Left colon (tissue), 2 donors: ENCODE results near the gene SLC52A3. TPM values are rescaled to one million over a fixed set of nuclear protein-coding genes. Genes with fewer than 3 reads are reported as not detected.
A peak's percentile ranks its signal among the peaks of the same experiment; 100 is the strongest.

Experiments
- ATAC-seq: fragments of 200-7000 bp; cut with Tn5 transposase; one replicate; pipeline ENCODE4 v1.9.1; 2020; ENCODE audit warnings: mild to moderate bottlenecking, moderate library complexity
- DNase-seq, 2 donors: peaks; one replicate each; pipeline ENCODE4 v3.0.0-alpha.2; 2020
- intact Hi-C, 2 donors: fragments of 100-400 bp; cut with DNase I in 1 of 2; cut with micrococcal nuclease in 1 of 2; formaldehyde crosslinking; loops; one replicate each; pipeline versions ENCODE4 v1.11.2 to v1.14.0; 2022; cut with DNase I, micrococcal nuclease
- total RNA-seq, 2 donors: library from RNA; stranded (reverse); fragmentation: NEBNext Ultra II Directional; extraction: Animal tissue kit (Norgen Biotek cat#: 25700); gene quantifications; one replicate each; pipeline ENCODE4 v1.2.1, GENCODE V29; 2021
- donor health status: DM: no; HTN: no; CAD: no.
- donor health status: DM: yes; HTN: yes; CAD: no.

SLC52A3 gene
- total RNA-seq, 2 donors from 2014 or later, result 22.1 to 22.8 TPM

DNA sequence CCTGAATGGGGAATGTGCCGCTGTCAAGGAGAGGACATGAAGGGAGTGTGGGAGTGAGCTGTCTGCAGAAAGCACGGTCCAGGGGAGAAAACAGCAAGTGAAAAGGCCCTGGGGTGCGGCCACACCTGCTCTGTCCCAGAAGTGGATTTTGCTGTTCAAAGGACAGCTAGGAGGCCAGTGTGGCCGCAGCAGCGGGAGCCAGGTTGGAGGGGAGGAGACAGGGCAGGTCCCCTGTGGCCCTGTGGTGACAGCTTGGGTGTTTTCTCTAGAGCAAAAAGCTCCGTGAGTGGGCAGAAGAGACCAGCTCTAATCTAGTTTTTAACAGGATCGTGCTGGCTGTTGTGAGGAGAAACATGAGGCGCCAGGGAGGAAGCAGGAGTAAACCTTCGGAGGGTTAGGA is 4.5 kb upstream of the SLC52A3 start:
- no peak for ATAC-seq
- intact Hi-C loops, result no loop called here
- DNase-seq, result no peak

DNA sequence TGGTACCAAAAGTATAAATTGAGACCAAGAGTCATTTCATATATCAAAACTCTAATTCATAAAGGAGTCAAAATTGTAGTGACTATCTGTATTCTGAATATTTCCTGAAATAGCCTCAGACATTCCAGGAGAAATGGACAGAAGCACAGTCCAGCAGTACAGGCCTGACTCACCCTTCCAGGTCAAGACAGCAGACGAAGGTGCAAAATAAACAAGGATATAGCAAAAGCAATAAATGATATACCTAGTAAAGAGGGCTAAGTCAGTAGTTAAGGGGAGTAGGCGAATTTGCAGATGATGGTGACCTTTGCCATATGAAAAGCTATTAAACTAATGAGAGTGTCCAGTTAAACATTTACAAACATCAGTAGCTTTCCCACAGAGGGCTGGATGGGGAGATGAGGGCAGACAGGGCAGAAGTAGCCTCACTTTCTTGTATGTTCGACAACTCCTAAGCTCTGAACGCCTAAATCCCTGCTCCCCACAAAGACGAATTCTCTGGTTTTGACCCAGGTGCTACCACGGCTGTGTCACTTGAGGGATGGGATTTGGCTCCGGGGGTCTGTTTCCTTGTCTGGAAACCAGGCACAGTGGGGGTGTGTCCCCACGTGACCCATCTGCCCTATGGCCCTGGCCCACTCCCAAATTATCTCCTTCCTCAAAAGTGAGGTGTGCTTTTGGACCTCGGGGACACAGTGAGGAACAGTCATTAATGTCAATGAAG is 3.6 kb upstream of the SLC52A3 start:
- ATAC-seq, result peak; percentile 21
- intact Hi-C loops, result no loop called here
- peak in 1 of 2 donors; percentile 49 for DNase-seq

GRCh38 chr20:770691-771090 is 2.4 kb upstream of the SLC52A3 start:
- no peak for ATAC-seq
- intact Hi-C loops, result no loop called here
- DNase-seq, result no peak

GRCh38 chr20:766906-767305 is 1.4 kb downstream of the SLC52A3 start:
- intact Hi-C loops, result no loop called here
- DNase-seq (no peak), ATAC-seq (no peak)

GRCh38 chr20:764255-764654 is 4.0 kb downstream of the SLC52A3 start:
- no peak for ATAC-seq
- DNase-seq, result no peak
- intact Hi-C loops, result no loop called here

DNA sequence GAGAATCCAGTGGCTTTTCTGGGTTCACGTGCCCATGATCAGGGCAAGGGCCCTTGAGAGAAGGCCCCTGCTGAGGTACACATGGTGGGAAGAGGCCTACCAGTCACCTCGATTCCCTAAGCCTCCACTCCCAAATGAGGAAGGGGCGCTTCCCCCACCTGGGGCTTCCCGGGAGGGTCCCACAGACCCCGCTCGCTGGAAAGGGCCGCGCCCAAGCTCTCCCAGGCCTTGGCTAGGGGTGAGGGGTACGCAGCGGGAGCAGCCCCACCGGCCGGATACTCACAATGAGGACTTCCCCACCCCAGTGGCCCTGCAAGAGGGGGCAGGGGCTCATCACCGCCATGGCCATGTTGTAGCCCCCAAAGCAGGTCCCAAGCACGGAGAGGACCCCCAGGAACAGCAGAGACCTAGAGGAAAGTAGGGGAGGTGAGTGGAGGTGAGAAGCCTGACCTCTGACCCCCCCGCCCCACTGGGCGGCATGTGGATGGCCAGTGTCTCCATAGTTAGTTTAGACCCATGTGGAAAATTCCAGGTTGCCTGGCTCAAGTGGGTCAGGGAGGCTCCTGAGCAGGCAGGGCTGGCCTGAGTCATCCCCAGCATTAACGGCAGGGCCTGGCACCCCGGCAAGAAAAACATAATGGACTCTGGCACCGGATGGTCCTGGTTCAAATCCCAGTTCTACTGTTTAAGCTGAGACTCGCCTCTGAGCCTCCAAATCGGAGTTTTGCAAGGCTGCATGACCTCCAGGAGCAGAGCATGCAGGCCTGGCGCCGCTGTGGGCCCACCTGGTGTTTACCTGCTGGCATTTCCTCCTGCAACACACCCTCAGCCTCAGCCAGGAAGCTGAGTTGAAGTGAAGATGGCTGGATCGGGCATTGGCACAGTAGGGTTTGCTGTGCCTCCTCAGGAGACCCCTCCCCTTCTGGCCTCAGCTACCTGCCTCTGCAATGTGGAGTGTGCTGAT is 6.6 kb downstream of the SLC52A3 start:
- intact Hi-C loops, result no loop called here
- ATAC-seq, result no peak

DNA sequence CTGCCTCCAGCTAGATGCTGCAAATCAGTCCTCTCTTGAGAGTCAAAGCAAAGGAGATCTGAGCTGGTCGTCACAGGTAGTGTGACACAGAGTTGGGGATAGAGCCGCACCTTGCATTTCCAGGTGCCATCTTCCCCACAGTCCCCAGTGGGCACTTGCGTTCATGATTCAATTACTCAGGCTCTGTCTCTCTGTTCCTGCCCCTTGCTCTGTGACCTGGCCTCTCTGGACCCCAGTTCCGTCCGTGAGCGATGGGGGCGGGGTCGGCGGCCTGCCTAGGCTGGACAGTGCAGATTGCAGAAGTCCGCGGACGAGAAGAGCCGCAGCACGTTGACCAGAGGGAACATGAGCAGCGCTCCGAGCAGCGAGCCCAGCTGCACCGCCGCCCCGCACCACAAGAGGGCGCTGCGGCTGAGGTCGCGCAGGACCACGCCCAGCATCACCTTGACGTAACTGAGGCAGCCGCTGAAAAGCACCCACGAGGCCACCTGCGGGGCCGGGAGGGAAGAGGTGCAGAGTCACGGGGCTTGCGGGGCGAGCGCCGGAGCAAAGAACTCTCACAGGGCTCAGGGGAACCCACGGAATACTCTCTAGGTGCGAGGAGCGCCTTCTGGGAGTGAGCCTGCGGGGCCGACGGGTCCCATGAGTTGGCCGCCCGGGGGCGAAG is 7.4 kb downstream of the SLC52A3 start:
- DNase-seq (no peak), ATAC-seq (peak; percentile 18)
- intact Hi-C loops, result no loop called here

More for the DNA sequence above, 6.6 kb downstream of the SLC52A3 start:
- DNase-seq, result no peak

DNA sequence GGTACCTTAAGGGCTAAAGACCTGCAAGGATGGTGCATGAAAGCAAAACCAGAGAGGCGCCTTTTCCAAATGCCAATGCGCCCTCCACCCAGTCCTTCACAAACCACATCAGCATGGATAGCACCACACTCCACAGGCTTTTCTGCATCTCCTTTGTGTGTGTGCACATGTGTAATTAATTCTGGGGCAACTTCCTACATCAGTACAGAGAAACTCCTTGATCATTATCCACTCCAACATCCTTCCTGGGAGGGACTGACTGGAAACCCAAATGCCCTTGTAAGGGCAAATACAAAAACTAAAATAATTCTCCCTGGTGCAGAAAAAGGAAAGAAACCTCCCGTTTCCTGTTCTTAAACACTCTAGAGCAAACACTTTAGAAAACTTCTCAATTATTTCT is 10.8 kb downstream of the SLC52A3 start:
- DNase-seq, result no peak
- intact Hi-C loops, result no loop called here
- no peak for ATAC-seq

DNA sequence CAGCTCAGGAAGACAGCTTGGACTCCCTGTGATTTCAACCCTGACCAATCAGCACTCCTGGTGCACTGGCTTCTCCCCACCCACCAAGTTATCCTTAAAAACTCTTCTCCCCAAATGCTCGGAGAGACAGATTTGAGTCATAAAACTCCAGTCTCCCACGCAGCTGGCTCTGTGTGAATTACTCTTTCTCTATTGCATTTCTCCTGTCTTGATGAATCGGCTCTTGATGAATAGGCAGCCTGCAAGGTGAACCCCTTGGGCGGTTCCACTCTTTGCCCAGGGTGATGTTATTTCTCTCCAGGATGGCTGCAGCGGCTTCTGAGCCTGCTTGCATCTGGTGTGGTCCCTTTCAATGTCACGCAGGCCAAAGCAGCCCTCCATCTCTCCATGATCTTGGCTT is 12.4 kb downstream of the SLC52A3 start:
- DNase-seq, result no peak
- intact Hi-C loops, result no loop called here
- no peak for ATAC-seq

DNA sequence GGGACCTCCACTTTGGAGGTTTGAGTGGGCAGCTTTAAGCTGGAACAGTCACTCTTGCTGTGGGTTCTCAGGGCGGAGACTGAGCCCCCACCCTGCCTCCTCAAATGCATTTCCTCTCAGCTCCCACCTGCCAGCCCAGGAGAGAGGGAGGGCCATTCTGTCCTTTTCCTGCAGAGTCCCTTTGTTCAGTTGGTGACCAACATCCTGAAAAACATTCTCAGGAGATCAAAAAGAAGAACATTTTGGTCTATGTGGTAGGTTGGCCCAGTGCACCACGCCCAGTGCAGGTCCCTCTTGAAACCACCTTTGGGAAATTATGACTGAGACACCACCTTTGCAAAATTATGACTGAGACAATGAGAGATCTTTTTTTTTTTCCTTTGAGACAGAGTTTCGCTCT is 13.4 kb downstream of the SLC52A3 start:
- intact Hi-C loops, result no loop called here
- no peak for ATAC-seq
- no peak for DNase-seq

GRCh38 chr20:753897-754635 is 14.2 kb downstream of the SLC52A3 start:
- intact Hi-C loops, result no loop called here
- ATAC-seq (no peak), DNase-seq (no peak)

- ATAC-seq (no peak), DNase-seq (no peak)
- intact Hi-C loops, result no loop called here
Measured at GRCh38 chr20:753136-753535, 15.2 kb downstream of the SLC52A3 start.

DNA sequence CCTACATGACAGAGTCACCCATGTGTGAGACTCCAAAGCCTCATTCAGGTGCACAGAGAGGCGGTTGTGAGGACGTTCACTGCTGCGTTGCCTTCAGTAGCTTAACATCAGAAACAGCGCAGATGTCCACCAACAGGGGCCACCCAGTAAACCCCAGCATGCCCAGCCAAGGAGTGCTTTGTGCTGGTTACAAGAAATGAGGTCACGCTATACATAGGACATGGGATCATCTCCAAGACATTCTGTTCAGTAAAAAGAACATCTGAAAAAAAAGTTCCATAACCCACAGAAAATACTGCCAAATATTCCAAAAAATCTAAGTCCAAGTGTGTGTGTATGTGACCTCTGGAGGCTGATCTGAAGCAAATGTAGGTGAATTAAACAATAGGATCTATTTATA is 16.0 kb downstream of the SLC52A3 start:
- intact Hi-C loops, result no loop called here
- ATAC-seq (no peak), DNase-seq (no peak)

GRCh38 chr20:751761-752160 is 16.5 kb downstream of the SLC52A3 start:
- DNase-seq, result no peak
- intact Hi-C loops, result no loop called here
- ATAC-seq, result no peak

GRCh38 chr20:750801-751200 is 17.5 kb downstream of the SLC52A3 start:
- DNase-seq (no peak), ATAC-seq (peak; percentile 88)
- intact Hi-C loops, result no loop called here

GRCh38 chr20:745683-746301 is 22.5 kb downstream of the SLC52A3 start:
- intact Hi-C loops, result no loop called here
- DNase-seq (no peak), ATAC-seq (no peak)

DNA sequence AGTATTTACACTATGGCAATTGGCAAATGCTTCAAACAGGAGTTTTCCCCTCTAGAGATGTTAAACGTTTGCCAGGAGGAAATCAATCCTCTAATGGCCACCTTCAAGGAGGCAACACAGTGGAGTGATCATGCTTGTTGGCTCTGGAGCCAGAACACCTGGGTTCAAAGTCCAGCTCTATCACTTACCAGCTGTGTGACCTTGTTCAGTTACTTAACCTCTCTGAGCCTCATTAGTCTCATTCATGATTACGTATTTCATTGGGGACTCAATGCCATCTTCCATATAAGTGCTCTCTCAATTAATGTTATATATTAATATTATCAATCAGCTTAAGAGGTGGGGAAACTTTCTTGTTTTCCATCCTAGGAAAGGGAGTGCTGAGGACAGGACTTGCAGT is 26.1 kb downstream of the SLC52A3 start:
- ATAC-seq (no peak), DNase-seq (no peak)
- intact Hi-C loops, result loop anchor here in 1 of 2 donors (5.0 kb wide), 1 partner anchor 180 kb away; no protein-coding TSS in a partner anchor

GRCh38 chr20:741620-742019 is 26.7 kb downstream of the SLC52A3 start:
- no peak for DNase-seq
- intact Hi-C loops, result loop anchor here in 1 of 2 donors (5.0 kb wide), 1 partner anchor 179 kb away; no protein-coding TSS in a partner anchor
- ATAC-seq, result no peak
